Measurements from ENCODE around the gene TNRC6B. TPM values are rescaled to one million over a fixed set of nuclear protein-coding genes. Genes with fewer than 3 reads are reported as not detected.

TNRC6B gene
- total RNA-seq, 2 experiments from 2014 or later: 37.0 to 63.7 TPM

DNA sequence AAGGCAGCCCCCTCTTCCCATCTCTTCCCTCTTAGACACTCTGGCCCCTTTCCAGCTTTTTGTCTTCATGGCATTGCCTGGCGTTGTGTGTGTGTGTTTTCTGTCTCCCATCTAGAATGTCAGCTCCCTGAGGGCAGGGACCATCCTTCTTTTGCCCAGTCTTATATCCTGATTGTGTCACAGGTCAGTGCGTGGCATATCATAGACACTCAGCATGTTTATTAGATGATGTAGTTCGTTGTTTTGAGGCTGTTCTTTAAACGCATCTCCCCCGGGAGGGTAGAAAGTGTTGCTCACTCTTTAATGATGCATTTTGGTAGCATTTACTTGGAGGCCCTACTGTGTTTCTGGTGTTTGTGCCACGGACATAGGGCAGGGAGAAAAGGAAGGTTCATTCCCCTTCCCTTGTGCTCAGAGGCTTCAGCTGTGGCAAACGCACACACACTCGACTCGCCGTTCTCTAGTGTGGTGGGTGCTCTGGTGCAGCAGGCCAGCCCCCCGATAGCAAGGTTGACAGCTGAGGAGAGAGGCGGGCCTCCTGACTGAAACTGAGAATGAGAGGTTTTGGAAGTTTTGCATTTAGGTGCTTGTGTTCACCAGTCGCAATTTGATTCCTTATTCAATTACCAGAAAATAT, 60.2 kb downstream of the TNRC6B start:
- no TSS peak for BruUV-seq (replicated peaks)
- CTCF ChIA-PET (ENCODE audit: unreplicated experiment): no interaction called here
- H3K27ac ChIP-seq (ENCODE audit: low read depth, low read length, poor library complexity, severe bottlenecking): no peak overlapping the region
- intact Hi-C loops (cut with micrococcal nuclease; ENCODE audit: unreplicated experiment): no loop called here
- no peak overlapping the region for H3K4me3 ChIP-seq (ENCODE audit: low read depth, low read length, poor library complexity, severe bottlenecking)
- TF ChIP-seq, protein P1, sequence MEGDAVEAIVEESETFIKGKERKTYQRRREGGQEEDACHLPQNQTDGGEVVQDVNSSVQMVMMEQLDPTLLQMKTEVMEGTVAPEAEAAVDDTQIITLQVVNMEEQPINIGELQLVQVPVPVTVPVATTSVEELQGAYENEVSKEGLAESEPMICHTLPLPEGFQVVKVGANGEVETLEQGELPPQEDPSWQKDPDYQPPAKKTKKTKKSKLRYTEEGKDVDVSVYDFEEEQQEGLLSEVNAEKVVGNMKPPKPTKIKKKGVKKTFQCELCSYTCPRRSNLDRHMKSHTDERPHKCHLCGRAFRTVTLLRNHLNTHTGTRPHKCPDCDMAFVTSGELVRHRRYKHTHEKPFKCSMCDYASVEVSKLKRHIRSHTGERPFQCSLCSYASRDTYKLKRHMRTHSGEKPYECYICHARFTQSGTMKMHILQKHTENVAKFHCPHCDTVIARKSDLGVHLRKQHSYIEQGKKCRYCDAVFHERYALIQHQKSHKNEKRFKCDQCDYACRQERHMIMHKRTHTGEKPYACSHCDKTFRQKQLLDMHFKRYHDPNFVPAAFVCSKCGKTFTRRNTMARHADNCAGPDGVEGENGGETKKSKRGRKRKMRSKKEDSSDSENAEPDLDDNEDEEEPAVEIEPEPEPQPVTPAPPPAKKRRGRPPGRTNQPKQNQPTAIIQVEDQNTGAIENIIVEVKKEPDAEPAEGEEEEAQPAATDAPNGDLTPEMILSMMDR (conservative IDR thresholded peaks at IDR 0.05; ENCODE audit: low read length): no peak
- TF ChIP-seq EZH2phosphoT487 (IDR thresholded peaks at IDR 0.05; ENCODE audit: borderline replicate concordance, low read depth, low read length): no peak
- H4K20me1 ChIP-seq (ENCODE audit: insufficient read depth, low read length): 0 out of 2 replicates have a peak, but pooled peaks cover 4% of the 10 kb centered on the region
- no peak overlapping the region for H3K4me2 ChIP-seq (ENCODE audit: low read length)
- H3K4me1 ChIP-seq (ENCODE audit: insufficient read depth, low read length, poor library complexity, severe bottlenecking): no peaks in the 10 kb centered on the region
- H2AFZ ChIP-seq (ENCODE audit: low read length): no peak overlapping the region
- peaks cover 24% of the 10 kb centered on the region; the same call in 1 of the 2 replicates for H3K79me2 ChIP-seq (ENCODE audit: insufficient read depth, low read depth, low read length)
- POLR2A ChIA-PET: no interaction called here
- no peak for DNase-seq (ENCODE audit: low spot score)
- H3K9me3 ChIP-seq (ENCODE audit: low read length): no peaks in the 10 kb centered on the region
- no peaks in the 10 kb centered on the region for H3K9me2 ChIP-seq (ENCODE audit: insufficient read depth, low read length)
- H3K36me3 ChIP-seq (ENCODE audit: insufficient read depth, low read length): no peaks in the 10 kb centered on the region

GRCh38 chr22:40238425-40239344, 61.0 kb downstream of the TNRC6B start:
- H3K36me3 ChIP-seq (ENCODE audit: insufficient read depth, low read length): no peaks in the 10 kb centered on the region
- no TSS peak for BruUV-seq (replicated peaks)
- H3K27ac ChIP-seq (ENCODE audit: low read depth, low read length, poor library complexity, severe bottlenecking): no peak overlapping the region
- H3K4me2 ChIP-seq (ENCODE audit: low read length): no peak overlapping the region
- H3K4me1 ChIP-seq (ENCODE audit: insufficient read depth, low read length, poor library complexity, severe bottlenecking): no peaks in the 10 kb centered on the region
- DNase-seq (ENCODE audit: low spot score): no peak
- no peaks in the 10 kb centered on the region for H3K9me3 ChIP-seq (ENCODE audit: low read length)
- H3K79me2 ChIP-seq (ENCODE audit: insufficient read depth, low read depth, low read length): peaks cover 28% of the 10 kb centered on the region; the same call in 1 of the 2 replicates
- 0 out of 2 replicates have a peak, but pooled peaks cover 4% of the 10 kb centered on the region for H4K20me1 ChIP-seq (ENCODE audit: insufficient read depth, low read length)
- intact Hi-C loops (cut with micrococcal nuclease; ENCODE audit: unreplicated experiment): no loop called here
- no peak overlapping the region for H2AFZ ChIP-seq (ENCODE audit: low read length)
- no peak overlapping the region for H3K4me3 ChIP-seq (ENCODE audit: low read depth, low read length, poor library complexity, severe bottlenecking)
- TF ChIP-seq, protein P1 (conservative IDR thresholded peaks at IDR 0.05; ENCODE audit: low read length): no peak
- TF ChIP-seq EZH2phosphoT487 (IDR thresholded peaks at IDR 0.05; ENCODE audit: borderline replicate concordance, low read depth, low read length): no peak
- ChIA-PET POLR2A (no interaction called here), CTCF (ENCODE audit: unreplicated experiment) (no interaction called here)
- no peaks in the 10 kb centered on the region for H3K9me2 ChIP-seq (ENCODE audit: insufficient read depth, low read length)

DNA sequence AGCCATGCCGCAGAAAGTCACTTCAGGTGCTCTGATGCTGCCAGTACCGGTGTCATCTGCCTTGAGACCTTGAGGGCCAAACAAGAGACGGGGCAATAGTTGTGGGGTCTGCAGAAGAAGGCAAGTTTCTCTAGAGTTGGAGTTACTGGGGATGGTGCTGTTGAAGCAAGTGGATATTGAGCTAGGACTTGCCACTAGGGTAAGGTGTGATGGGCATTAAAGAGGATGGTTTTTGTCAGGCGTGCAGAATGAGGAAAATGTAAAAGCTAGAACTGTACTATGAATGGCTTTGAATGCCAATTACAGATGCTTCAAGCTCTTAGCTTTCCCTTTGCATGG, 61.6 kb downstream of the TNRC6B start:
- H2AFZ ChIP-seq (ENCODE audit: low read length): no peak overlapping the region
- POLR2A ChIA-PET: no interaction called here
- no peak overlapping the region for H3K27ac ChIP-seq (ENCODE audit: low read depth, low read length, poor library complexity, severe bottlenecking)
- intact Hi-C loops (cut with micrococcal nuclease; ENCODE audit: unreplicated experiment): no loop called here
- no peaks in the 10 kb centered on the region for H3K4me1 ChIP-seq (ENCODE audit: insufficient read depth, low read length, poor library complexity, severe bottlenecking)
- no peak overlapping the region for H3K4me3 ChIP-seq (ENCODE audit: low read depth, low read length, poor library complexity, severe bottlenecking)
- CTCF ChIA-PET (ENCODE audit: unreplicated experiment): no interaction called here
- H3K4me2 ChIP-seq (ENCODE audit: low read length): no peak overlapping the region
- no peaks in the 10 kb centered on the region for H3K9me2 ChIP-seq (ENCODE audit: insufficient read depth, low read length)
- peaks cover 32% of the 10 kb centered on the region; the same call in 1 of the 2 replicates for H3K79me2 ChIP-seq (ENCODE audit: insufficient read depth, low read depth, low read length)
- BruUV-seq (replicated peaks): no TSS peak
- H3K9me3 ChIP-seq (ENCODE audit: low read length): no peaks in the 10 kb centered on the region
- no peak for DNase-seq (ENCODE audit: low spot score)
- no peaks in the 10 kb centered on the region for H3K36me3 ChIP-seq (ENCODE audit: insufficient read depth, low read length)
- H4K20me1 ChIP-seq (ENCODE audit: insufficient read depth, low read length): 0 out of 2 replicates have a peak, but pooled peaks cover 4% of the 10 kb centered on the region
- TF ChIP-seq EZH2phosphoT487 (IDR thresholded peaks at IDR 0.05; ENCODE audit: borderline replicate concordance, low read depth, low read length): no peak
- TF ChIP-seq, protein P1 (conservative IDR thresholded peaks at IDR 0.05; ENCODE audit: low read length): no peak

All from OCI-LY7 (cell line).